RWPE2 (cell line): ENCODE data around the gene SELENOM.
A peak's percentile ranks its signal among the peaks of the same experiment; 100 is the strongest.

ENCODE experiments used
- ATAC-seq: fragments of 200-7000 bp; cut with Tn5 transposase; 3 replicates; pipeline ENCODE4 v1.9.1; 2021; ENCODE audit warnings: low read depth
- DNase-seq: peaks from one replicate; pipeline ENCODE4 v3.0.0-alpha.2; 2020; ENCODE audit warnings: low spot score
- H3K27ac ChIP-seq: fragments of 450-650 bp; 2 replicates; pipeline ENCODE4 v1.5.1; 2017; ENCODE audit warnings: mild to moderate bottlenecking; ENCODE audit not compliant: poor library complexity, severe bottlenecking
- H3K27me3 ChIP-seq: fragments of 250-450 bp; sonication (Bioruptor Pico); 2 replicates; pipeline ENCODE4 v1.5.1; 2021; ENCODE audit warnings: mild to moderate bottlenecking, moderate library complexity; ENCODE audit not compliant: insufficient read depth, poor library complexity, severe bottlenecking
- H3K36me3 ChIP-seq: fragments of 250-450 bp; sonication (Bioruptor Pico); 2 replicates; pipeline ENCODE4 v1.5.1; 2020; ENCODE audit warnings: low read depth, mild to moderate bottlenecking, moderate library complexity
- H3K4me1 ChIP-seq: fragments of 250-450 bp; sonication (Bioruptor Pico); 2 replicates; pipeline ENCODE4 v1.5.1; 2021; ENCODE audit warnings: mild to moderate bottlenecking, moderate library complexity; ENCODE audit not compliant: insufficient read depth, poor library complexity, severe bottlenecking
- H3K4me3 ChIP-seq: fragments of 250-450 bp; sonication (Bioruptor Pico); 2 replicates; pipeline ENCODE4 v1.5.1; 2021; ENCODE audit warnings: mild to moderate bottlenecking, moderate library complexity; ENCODE audit not compliant: severe bottlenecking
- H3K9me3 ChIP-seq: fragments of 250-450 bp; sonication (Bioruptor Pico); 2 replicates; pipeline ENCODE4 v1.5.1; 2021; ENCODE audit warnings: mild to moderate bottlenecking, moderate library complexity; ENCODE audit not compliant: severe bottlenecking
- CTCF ChIP-seq: fragments of 450-650 bp; IDR thresholded peaks from one replicate; pipeline ENCODE4 v1.5.1; 2017; ENCODE audit warnings: mild to moderate bottlenecking, moderate library complexity; ENCODE audit not compliant: poor library complexity, severe bottlenecking

The SELENOM gene

DNA sequence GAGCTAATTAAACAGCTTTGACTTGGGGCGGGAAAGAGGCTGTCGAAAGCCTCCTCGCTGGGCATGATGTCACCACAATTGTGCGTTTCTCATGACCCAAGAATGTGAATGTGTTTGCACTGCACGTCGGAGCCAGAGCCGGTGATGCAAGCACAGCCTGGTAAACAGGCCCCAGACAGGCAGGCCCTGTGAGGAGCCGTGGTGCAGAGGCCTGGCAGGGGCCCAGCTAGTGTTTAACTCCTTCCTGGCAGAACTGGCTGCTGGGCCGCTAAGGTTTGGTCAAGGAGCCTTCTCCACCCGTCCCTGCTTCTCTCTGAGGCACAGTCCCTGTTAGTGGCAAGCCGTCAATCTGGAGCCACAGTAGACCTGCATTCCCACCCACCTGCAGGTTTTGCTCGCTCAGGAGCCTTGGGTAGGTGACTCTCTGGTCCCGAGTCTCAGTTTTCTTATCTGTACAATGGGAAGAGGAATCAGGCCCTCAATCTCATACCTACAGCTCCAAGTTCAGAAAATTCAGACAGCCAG is 51.7 kb downstream of the SELENOM start:
- H3K4me3 ChIP-seq = no peak overlapping the region
- H3K9me3 ChIP-seq = no peaks in the 10 kb centered on the region
- H3K27ac ChIP-seq = peak overlapping the region; percentile 79
- TF ChIP-seq CTCF = no peak
- no peaks in the 10 kb centered on the region for H3K27me3 ChIP-seq
- H3K4me1 ChIP-seq = peaks cover 11% of the 10 kb centered on the region
- DNase-seq (peak; percentile 98), ATAC-seq (peak; percentile 90)
- no peaks in the 10 kb centered on the region for H3K36me3 ChIP-seq

- H3K27me3 ChIP-seq = no peaks in the 10 kb centered on the region
- DNase-seq (no peak), ATAC-seq (no peak)
- no peak for TF ChIP-seq CTCF
- no peaks in the 10 kb centered on the region for H3K9me3 ChIP-seq
- no peak overlapping the region for H3K4me3 ChIP-seq
- peaks cover 11% of the 10 kb centered on the region for H3K4me1 ChIP-seq
- H3K36me3 ChIP-seq = no peaks in the 10 kb centered on the region
- H3K27ac ChIP-seq = peak overlapping the region; percentile 79
Measured at GRCh38 chr22:31055117-31055634, 52.2 kb downstream of the SELENOM start.
